ENCODE measurements around the gene PCMT1. TPM values are rescaled to one million over a fixed set of nuclear protein-coding genes. Genes with fewer than 3 reads are reported as not detected.

PCMT1 gene
- total RNA-seq, result 91.6 and 104 TPM in 2 replicates

DNA sequence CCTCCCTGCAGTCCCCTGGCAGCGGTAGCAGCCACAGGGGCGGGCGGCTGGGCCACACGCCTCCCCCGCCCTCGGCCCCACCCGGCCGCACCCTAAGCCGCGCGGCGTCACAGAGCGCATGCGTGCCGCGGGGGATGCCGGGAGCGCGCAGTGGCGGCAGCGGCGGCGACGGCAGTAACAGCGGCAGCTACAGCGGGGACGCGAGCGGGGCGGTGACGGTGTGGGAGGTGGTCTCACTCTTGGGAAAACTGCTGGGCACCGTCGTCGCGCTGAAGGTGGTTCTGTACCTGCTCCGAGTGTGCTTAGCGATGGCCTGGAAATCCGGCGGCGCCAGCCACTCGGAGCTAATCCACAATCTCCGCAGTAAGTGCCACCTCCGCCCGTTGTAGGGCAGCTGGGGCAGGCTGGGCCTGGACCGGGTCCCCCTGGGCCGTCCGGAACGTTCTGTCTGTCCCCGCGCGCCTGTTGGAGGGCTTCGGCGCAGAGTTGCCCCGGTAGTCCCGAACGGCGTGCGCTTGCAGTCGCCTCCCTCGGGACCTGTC, at the start of gene PCMT1:
Gene PCMT1 (plus strand): TSS at position 148 of the 542 bp plus-strand sequence. CDS start 161 bp downstream, at position 309.
- H3K9me3 ChIP-seq (ENCODE audit: low read depth, low read length), result no peaks in the 10 kb centered on the region
- peak within 1 kb of the TSS; percentile 95 for H3K4me3 ChIP-seq (ENCODE audit: insufficient read depth, low read length)
- H3K79me2 ChIP-seq (ENCODE audit: insufficient read depth, low read length), result peaks cover 66% of the 10 kb centered on the region
- H3K4me2 ChIP-seq (ENCODE audit: insufficient read depth, low read length), result peak within 1 kb of the TSS; percentile 90
- no peaks in the 10 kb centered on the region for H3K36me3 ChIP-seq (ENCODE audit: insufficient read depth, low read length)
- peak within 1 kb of the TSS; percentile 93 for H2AFZ ChIP-seq (ENCODE audit: low read length)
- peaks cover 15% of the 10 kb centered on the region for H3K4me1 ChIP-seq (ENCODE audit: insufficient read depth, low read length)
- peaks cover 17% of the 10 kb centered on the region for H4K20me1 ChIP-seq (ENCODE audit: insufficient read depth, low read length)
- TF ChIP-seq, protein P1, sequence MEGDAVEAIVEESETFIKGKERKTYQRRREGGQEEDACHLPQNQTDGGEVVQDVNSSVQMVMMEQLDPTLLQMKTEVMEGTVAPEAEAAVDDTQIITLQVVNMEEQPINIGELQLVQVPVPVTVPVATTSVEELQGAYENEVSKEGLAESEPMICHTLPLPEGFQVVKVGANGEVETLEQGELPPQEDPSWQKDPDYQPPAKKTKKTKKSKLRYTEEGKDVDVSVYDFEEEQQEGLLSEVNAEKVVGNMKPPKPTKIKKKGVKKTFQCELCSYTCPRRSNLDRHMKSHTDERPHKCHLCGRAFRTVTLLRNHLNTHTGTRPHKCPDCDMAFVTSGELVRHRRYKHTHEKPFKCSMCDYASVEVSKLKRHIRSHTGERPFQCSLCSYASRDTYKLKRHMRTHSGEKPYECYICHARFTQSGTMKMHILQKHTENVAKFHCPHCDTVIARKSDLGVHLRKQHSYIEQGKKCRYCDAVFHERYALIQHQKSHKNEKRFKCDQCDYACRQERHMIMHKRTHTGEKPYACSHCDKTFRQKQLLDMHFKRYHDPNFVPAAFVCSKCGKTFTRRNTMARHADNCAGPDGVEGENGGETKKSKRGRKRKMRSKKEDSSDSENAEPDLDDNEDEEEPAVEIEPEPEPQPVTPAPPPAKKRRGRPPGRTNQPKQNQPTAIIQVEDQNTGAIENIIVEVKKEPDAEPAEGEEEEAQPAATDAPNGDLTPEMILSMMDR (IDR thresholded peaks at IDR 0.05; ENCODE audit: extremely low read depth, low read depth, low read length), result no peak
- peak within 1 kb of the TSS; percentile 47 for H3K27ac ChIP-seq (ENCODE audit: low read depth, low read length)
- H3K27me3 ChIP-seq (ENCODE audit: insufficient read depth, low read length), result no peaks in the 10 kb centered on the region
- peak; percentile 98 for DNase-seq (ENCODE audit: insufficient read length, low spot score, missing footprints)

- Histone ChIP-seq H4K20me1 (ENCODE audit: insufficient read depth, low read length) (peaks cover 23% of the 10 kb centered on the region), H3K9me3 (ENCODE audit: low read depth, low read length) (no peaks in the 10 kb centered on the region), H3K79me2 (ENCODE audit: insufficient read depth, low read length) (peaks cover 91% of the 10 kb centered on the region), H3K27ac (ENCODE audit: low read depth, low read length) (no peak overlapping the region), H3K4me3 (ENCODE audit: insufficient read depth, low read length) (no peak overlapping the region), H3K4me1 (ENCODE audit: insufficient read depth, low read length) (peaks cover 13% of the 10 kb centered on the region), H3K27me3 (ENCODE audit: insufficient read depth, low read length) (no peaks in the 10 kb centered on the region), H3K36me3 (ENCODE audit: insufficient read depth, low read length) (peaks cover 4% of the 10 kb centered on the region), H2AFZ (ENCODE audit: low read length) (no peak overlapping the region), H3K4me2 (ENCODE audit: insufficient read depth, low read length) (peak overlapping the region; percentile 6)
- TF ChIP-seq, protein P1 (IDR thresholded peaks at IDR 0.05; ENCODE audit: extremely low read depth, low read depth, low read length), result no peak
- DNase-seq (ENCODE audit: insufficient read length, low spot score, missing footprints), result peak; percentile 42
These were observed 47.8 kb upstream of the PCMT1 start for GRCh38 chr6:149701714-149702113.

- no peak overlapping the region for H3K4me3 ChIP-seq (ENCODE audit: insufficient read depth, low read length)
- peaks cover 40% of the 10 kb centered on the region for H4K20me1 ChIP-seq (ENCODE audit: insufficient read depth, low read length)
- peaks cover 10% of the 10 kb centered on the region for H3K4me1 ChIP-seq (ENCODE audit: insufficient read depth, low read length)
- H3K9me3 ChIP-seq (ENCODE audit: low read depth, low read length), result no peaks in the 10 kb centered on the region
- no peak overlapping the region for H3K4me2 ChIP-seq (ENCODE audit: insufficient read depth, low read length)
- peaks cover 97% of the 10 kb centered on the region for H3K79me2 ChIP-seq (ENCODE audit: insufficient read depth, low read length)
- no peak overlapping the region for H2AFZ ChIP-seq (ENCODE audit: low read length)
- H3K27ac ChIP-seq (ENCODE audit: low read depth, low read length), result no peak overlapping the region
- no peaks in the 10 kb centered on the region for H3K36me3 ChIP-seq (ENCODE audit: insufficient read depth, low read length)
- TF ChIP-seq, protein P1 (IDR thresholded peaks at IDR 0.05; ENCODE audit: extremely low read depth, low read depth, low read length), result no peak
- DNase-seq (ENCODE audit: insufficient read length, low spot score, missing footprints), result no peak
- no peaks in the 10 kb centered on the region for H3K27me3 ChIP-seq (ENCODE audit: insufficient read depth, low read length)
These were observed 37.8 kb upstream of the PCMT1 start for GRCh38 chr6:149711711-149712110.

DNA sequence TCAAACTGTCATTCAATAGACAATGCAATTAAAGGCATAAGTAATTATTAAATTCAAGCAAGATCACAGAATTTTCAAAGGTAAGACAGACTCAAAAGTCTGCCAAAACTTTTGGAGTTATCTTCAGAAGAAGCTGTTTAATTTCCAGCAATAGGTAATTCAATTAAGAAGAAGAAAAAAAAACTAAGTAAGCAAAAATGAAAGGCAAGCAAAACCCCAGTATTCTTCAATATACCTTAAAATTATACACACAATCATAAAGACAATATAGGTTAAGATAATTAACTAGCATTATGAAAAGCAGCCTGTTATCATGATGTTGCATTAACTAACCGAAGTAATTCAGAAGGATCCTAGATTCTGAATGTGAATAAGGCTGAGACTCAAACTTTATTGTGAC, 35.1 kb upstream of the PCMT1 start:
- no peak overlapping the region for H3K4me2 ChIP-seq (ENCODE audit: insufficient read depth, low read length)
- peaks cover 22% of the 10 kb centered on the region for H4K20me1 ChIP-seq (ENCODE audit: insufficient read depth, low read length)

More for the DNA sequence above, 35.1 kb upstream of the PCMT1 start:
- Histone ChIP-seq H3K27ac (ENCODE audit: low read depth, low read length) (no peak overlapping the region), H3K79me2 (ENCODE audit: insufficient read depth, low read length) (peaks cover 91% of the 10 kb centered on the region), H3K9me3 (ENCODE audit: low read depth, low read length) (no peaks in the 10 kb centered on the region), H2AFZ (ENCODE audit: low read length) (no peak overlapping the region), H3K4me1 (ENCODE audit: insufficient read depth, low read length) (peaks cover 18% of the 10 kb centered on the region), H3K27me3 (ENCODE audit: insufficient read depth, low read length) (no peaks in the 10 kb centered on the region), H3K4me3 (ENCODE audit: insufficient read depth, low read length) (no peak overlapping the region), H3K36me3 (ENCODE audit: insufficient read depth, low read length) (no peaks in the 10 kb centered on the region)
- TF ChIP-seq, protein P1 (IDR thresholded peaks at IDR 0.05; ENCODE audit: extremely low read depth, low read depth, low read length), result no peak
- no peak for DNase-seq (ENCODE audit: insufficient read length, low spot score, missing footprints)

Data from osteoblast (primary cell).